GM13977 (cell line): ENCODE data around the gene CENPE.

Source experiments
- DNase-seq: peaks from one replicate; pipeline ENCODE4 v3.0.0; 2012; ENCODE audit warnings: low spot score
- CTCF ChIP-seq: IDR thresholded peaks from 2 replicates; pipeline ENCODE4 v1.5.1; 2012; ENCODE audit warnings: mild to moderate bottlenecking, control low read depth; ENCODE audit not compliant: insufficient read depth; ENCODE audit errors: extremely low read depth, missing control alignments
- in situ Hi-C: fragments of 300-500 bp; cut with MboI; formaldehyde crosslinking; loops from one replicate; pipeline ENCODE4 v1.12.0; 2022; ENCODE audit warnings: low sequenced_read_pairs, low pct_unique_long_range_greater_than_20kb, mixed read lengths, inconsistent platforms; ENCODE audit not compliant: unreplicated experiment

CENPE gene

GRCh38 chr4:103136671-103137445 lies 61.3 kb downstream of the CENPE start:
- in situ Hi-C loops: no loop called here

GRCh38 chr4:103129174-103129573 lies 69.0 kb downstream of the CENPE start:
- in situ Hi-C loops: no loop called here
- no peak for DNase-seq
- TF ChIP-seq CTCF: no peak

More at GRCh38 chr4:103136671-103137445, 61.3 kb downstream of the CENPE start:
- no peak for DNase-seq
- no peak for TF ChIP-seq CTCF

GRCh38 chr4:103126126-103126525 lies 72.0 kb downstream of the CENPE start:
- DNase-seq: no peak
- TF ChIP-seq CTCF: no peak
- in situ Hi-C loops: no loop called here

- in situ Hi-C loops: no loop called here
- TF ChIP-seq CTCF: no peak
- DNase-seq: no peak
Observed at GRCh38 chr4:103123114-103123513, 75.0 kb downstream of the CENPE start.

GRCh38 chr4:103118166-103118565 lies 80.0 kb downstream of the CENPE start:
- no peak for DNase-seq
- in situ Hi-C loops: no loop called here
- TF ChIP-seq CTCF: no peak

- in situ Hi-C loops: no loop called here
- no peak for TF ChIP-seq CTCF
- no peak for DNase-seq
Observed at GRCh38 chr4:103111598-103111997, 86.5 kb downstream of the CENPE start.
